ENCODE data around the gene AFF1.

DNA sequence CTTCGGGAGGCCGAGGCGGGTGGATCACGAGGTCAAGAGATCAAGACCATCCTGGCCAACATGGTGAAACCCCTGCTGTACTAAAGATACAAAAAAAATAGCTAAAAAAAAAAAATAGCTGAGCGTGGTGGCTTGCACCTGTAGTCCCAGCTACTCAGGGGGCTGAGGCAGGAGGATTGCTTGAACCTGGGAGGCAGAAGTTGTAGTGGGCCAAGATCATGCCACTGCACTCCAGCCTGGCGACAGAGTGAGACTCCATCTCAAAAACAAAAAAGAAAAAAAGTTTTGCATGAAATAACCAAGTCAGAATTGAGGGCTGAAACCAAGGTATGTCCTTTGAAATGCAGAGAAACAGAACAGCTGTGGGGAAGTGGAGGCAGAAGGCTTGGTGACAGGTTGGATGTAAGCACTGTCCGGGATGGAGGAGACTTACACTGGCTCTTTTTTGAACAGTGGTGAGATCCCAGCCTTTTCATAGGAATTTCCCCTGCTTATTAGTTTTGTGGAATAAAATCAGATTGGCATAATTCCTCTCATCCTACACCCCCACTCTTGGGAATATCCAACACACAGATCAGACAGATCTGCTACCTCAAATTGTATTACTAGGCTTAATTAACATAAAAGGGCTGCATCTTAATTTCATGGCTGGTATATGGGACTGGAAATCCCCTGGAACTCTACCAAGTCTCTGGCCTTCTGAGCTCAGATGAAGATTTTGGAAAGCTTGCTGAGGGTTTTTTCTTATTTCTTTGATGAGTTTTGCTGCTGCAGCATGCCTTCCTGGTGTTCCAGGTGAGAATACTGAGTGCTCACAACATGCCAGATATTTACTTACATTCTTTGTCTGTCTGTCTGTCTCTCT is 23.8 kb upstream of the AFF1 start:
- TF ChIP-seq, protein P1, sequence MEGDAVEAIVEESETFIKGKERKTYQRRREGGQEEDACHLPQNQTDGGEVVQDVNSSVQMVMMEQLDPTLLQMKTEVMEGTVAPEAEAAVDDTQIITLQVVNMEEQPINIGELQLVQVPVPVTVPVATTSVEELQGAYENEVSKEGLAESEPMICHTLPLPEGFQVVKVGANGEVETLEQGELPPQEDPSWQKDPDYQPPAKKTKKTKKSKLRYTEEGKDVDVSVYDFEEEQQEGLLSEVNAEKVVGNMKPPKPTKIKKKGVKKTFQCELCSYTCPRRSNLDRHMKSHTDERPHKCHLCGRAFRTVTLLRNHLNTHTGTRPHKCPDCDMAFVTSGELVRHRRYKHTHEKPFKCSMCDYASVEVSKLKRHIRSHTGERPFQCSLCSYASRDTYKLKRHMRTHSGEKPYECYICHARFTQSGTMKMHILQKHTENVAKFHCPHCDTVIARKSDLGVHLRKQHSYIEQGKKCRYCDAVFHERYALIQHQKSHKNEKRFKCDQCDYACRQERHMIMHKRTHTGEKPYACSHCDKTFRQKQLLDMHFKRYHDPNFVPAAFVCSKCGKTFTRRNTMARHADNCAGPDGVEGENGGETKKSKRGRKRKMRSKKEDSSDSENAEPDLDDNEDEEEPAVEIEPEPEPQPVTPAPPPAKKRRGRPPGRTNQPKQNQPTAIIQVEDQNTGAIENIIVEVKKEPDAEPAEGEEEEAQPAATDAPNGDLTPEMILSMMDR (conservative IDR thresholded peaks at IDR 0.05): no peak
- TF ChIP-seq EZH2 (IDR thresholded peaks at IDR 0.05; ENCODE audit: low read depth): no peak
